HG03521 (cell line): Measurements from ENCODE around the gene STK32A.

ENCODE experiments used
- ATAC-seq: cut with Tn5 transposase; IDR thresholded peaks from one replicate; pipeline ENCODE4 v1.9.1; 2021; ENCODE audit warnings: mild to moderate bottlenecking, moderate library complexity; ENCODE audit not compliant: unreplicated experiment

STK32A gene

DNA sequence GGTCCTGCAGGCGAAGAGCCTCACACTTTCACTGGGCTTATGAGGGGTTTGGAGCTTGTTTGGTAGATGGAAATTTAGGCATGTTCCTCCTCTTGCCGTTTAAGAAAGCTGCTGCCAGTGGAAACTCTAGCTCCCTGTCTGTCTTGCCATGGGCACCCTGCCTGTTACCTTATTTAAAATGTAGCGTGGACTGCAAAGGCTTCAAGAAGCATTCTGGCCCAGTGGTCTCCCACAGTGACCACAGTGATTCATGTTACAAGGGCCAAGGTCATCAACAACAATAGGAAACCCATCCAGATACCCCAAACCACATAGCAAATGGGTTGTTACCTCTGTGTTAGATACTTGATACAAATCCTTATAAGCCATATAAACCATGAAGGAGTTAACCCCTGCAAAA, 178.4 kb downstream of the STK32A start:
- no peak for ATAC-seq

DNA sequence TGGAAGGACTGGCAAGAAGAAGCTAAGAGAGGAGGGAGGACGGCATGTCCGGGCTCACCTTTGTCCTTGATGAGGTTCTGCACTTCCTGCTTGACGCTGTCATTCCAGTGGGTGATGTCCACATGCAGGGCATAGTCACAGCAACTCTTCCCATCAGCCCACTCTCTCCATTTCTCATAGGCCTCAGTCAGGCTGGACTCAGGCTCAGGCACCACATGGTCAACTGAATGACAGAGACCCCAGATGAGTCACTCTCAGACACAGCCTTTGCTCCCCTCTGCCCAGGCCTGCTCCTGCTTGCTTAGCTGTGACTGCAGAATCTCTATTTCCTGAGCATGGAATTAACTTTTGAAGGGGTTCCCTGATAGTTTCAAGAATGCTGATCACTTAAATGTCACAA, 180.8 kb downstream of the STK32A start:
- no peak for ATAC-seq

DNA sequence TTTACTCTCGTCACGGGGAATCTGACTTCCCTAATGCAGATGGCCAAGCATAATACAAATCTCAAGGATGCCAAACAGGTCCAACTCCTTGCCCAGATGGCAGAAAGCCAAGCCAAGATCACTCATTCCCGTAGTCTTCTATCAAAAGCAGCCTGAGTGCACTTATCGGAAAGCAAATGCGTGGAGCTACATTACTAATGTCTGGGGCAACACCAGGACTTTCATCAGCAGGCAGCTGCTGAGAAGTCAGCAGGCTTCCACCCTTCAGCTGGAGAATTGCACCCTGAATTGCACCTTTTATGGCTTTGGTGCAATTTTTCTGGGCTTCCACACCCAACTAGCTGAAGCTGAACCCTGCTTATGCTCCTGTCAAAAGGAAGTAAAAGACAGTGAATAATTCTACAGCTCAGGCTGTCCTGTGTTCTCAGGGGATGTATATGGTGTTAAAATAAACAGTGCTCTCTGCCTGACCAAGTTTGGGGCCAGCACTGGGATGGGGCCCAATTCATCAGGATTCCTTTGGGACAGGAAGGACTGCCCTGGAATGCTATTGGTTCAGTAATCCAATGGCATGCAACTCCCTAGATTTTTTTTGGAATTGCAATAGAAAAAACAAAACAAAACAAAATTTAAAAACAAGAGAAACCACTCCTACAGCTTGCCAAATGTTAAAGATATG, 182.4 kb downstream of the STK32A start:
- no peak for ATAC-seq

DNA sequence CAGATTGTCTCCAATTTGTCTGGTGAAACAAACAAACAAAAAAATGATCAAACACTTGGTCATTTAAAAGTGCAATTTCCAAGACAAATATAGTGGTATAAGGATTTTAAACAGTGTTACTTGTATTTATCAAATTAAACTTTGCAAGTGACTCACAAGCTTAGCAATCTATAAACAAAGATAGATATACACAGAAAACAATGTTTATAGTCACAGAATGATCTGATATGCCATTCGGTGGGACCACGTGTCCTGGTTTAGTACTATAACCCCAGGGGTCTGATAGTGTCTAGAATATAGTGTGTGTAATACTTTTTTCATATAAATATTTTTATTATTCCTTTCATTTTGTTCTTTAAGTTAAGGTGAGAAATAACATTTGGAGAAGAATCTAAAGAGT, 183.8 kb downstream of the STK32A start:
- ATAC-seq, result no peak

DNA sequence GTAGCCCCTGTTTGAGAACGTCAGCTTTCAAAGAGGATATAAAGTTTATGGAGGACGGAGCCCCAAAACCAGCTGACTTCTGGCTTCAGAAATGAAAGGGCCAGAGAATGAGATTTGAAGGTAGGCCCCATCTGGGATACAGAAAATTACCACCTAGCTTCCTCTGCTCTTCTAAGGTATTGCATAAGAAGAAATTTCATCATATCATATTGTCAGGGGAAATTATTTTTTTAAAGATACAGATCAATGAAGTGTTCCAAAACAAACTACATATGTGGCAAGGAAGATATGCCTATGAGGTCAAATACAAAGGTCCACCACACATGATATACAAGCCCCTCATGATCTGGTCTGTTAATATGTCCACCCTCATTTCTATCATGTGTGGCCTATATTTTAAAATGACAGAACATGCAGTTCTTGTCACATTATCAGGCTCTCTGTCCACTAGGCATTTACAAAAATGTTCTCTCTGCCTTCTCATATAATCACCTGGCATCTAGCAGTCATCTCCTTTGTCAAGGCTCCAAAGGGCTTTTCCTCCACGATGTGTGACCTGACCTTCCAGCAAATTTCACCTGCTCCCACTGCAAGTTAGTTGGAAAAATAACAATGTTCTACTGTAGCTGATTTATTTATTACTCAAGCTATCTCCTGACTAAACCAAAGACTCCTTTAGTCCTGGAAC, 192.0 kb downstream of the STK32A start:
- ATAC-seq, result no peak

DNA sequence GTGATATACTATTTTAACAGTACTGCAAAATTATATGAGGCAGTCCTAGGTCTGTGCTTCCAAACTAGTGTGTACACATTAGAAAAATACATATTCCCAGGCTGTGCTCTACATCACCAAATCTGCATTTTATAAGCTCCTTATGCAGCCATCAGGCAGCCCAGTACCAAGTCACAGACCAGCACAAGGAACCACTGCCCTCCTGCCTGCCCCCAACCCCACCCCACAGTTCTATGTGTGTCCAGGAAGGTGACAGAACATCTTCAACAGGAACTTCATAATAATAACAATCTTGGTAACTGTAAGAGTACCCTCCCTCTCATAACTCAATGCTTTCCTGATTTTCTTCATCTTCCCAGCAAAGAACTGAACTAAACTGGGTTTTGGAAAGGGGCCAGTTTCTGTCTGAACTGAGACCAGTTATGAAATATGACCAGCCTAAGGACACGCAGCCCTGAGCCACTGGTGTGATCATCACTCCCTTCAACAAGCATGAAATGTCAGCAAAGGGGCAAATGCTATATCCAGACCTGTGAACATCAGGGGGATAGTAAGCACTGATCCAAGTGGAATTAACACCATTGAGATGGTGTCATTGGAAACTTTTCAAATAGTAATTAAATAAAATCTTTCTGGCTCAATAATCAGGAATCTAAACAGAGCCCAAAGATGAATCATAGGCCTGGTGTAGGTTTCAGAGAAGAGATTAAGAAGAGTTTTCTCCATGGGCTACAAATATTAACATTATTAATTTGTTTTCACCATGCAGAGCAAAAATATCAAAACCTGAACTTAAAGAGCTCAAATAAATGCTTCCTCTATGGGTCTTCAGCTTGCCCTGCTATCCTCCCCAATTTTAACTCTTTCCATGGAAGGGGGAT, 192.9 kb downstream of the STK32A start:
- ATAC-seq, result no peak

DNA sequence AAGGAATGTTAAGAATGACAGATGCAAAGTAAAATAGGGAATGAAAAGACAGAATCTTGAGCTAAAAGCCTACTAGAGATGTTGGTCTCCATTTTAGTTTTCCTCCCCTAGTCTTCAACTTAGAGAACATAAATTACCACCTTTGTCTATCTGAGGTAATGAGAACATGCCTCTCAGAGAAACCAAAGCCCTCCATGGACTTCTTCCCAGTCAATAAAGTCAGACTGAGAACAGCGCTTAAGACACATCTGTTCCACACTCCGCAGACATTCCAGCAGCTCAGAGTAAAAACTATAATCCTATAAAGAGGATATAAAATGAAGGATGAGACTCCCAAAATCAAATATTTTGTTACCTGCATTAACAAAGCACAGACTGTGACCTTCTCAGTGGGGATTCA, 195.8 kb downstream of the STK32A start:
- no peak for ATAC-seq

DNA sequence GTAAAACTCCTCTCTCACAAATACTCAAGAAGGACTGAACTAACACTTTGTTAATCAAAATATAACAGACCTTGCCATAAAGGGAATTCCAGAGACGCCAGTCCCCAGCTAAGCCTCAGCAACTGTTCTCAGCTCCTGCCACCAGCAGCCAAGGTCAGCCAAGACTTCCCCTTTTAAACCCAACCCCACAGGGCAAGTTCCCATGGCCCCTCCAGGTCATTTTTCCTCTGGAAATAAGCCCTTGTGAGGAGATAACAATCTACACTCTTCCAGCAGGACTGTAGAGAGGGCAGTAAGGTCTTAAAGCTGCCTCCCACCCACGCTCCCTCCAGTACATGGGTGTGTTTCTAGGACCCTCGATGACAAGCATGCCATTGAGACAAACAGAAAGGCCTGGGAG, 196.8 kb downstream of the STK32A start:
- no peak for ATAC-seq

DNA sequence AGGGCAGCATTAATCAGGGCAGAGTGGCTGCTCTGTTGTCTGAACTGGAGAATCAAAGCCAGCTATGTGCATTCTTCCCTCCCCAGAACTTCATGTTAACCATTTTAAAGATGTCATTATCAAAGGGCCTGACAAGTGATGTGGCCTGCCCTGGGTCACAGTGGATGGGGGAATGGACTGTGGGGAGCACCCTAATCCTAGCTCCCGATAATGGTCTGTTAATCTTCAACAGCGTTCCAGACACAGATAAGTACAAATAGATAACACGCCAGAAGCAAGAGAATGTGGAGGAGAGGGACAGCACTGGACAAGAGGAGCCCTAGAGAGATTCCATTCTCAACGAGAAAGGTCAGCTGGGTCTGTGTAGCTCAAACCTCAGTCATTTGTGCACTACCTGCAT, 197.5 kb downstream of the STK32A start:
- no peak for ATAC-seq

DNA sequence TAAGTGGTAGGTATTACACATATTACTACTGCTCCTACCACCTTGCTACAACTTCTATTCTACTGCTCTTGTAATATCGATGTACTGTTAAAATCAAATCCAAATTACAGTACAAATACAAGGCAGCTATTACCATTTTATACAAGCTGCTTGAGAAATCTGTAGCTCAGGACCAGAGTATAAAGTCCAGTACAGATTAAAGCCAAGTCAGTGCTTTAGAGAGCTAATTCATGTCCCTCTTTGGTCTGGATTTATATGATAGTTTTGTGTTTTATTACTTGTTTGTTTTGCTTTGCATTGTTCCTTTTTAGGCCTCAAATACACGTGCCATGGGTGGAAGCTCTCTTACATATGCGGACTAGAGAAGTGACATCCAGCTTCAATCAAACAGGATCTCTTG, 199.2 kb downstream of the STK32A start:
- no peak for ATAC-seq

DNA sequence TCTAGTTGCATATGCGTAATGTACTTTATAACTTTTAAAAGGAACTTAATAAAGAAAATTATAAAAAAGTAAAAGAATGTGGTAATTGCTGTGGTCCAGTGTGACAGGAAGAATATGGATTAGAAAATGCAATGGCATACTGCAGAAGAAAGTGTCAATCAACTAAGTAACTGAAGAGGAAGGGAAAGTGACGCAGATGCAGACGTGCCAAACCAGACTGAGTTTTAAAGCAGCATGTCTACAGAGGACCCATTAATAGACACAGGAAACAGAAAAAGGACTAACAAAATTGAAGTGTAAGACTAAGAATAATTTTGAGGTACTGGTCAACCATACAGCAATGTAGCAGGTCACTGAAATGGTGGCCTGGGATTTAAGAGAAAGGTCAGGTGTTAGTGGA, 201.8 kb downstream of the STK32A start:
- peak; percentile 74 for ATAC-seq

DNA sequence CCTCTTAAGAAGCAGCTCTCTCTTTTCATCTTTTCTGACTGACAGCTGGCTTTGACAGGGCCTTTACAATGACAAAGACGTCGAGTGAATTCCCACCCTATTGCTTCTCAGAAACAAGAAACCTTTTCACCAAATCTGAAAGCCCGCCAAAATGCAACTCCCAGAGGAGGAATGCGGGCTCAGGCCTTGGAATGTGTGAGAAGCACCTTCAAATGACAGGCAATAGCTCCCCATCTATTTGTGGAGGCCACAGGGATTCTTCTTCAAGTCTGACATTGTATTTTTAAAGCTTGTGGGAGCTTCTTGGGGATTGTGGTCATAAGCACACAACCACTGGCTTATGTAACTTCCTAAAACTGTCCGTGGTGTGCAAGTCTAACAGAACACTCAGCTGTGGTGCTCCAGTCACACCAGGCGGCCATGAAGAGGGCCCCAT, 202.4 kb downstream of the STK32A start:
- ATAC-seq, result no peak
